KMS-11 (cell line): Measurements from ENCODE around the gene GRM2.

Experiments
- H2AFZ ChIP-seq: fragments of 200-600 bp; sonication (generic); 2 replicates; pipeline ENCODE4 v1.6.1; 2016; ENCODE audit warnings: antibody characterized with exemption, mixed run types, low read depth
- H3K27ac ChIP-seq: fragments of 200-600 bp; sonication (generic); 2 replicates; pipeline ENCODE4 v1.6.1; 2016; ENCODE audit warnings: mild to moderate bottlenecking, mixed run types
- H3K27me3 ChIP-seq: fragments of 200-600 bp; sonication (generic); 2 replicates; pipeline ENCODE4 v1.6.1; 2017; ENCODE audit warnings: mild to moderate bottlenecking, low read depth, mixed run types, moderate library complexity; ENCODE audit not compliant: insufficient read depth
- H3K36me3 ChIP-seq: fragments of 200-600 bp; sonication (generic); 2 replicates; pipeline ENCODE4 v1.6.1; 2017; ENCODE audit warnings: mild to moderate bottlenecking, mixed run types; ENCODE audit not compliant: insufficient read depth
- H3K4me1 ChIP-seq: fragments of 200-600 bp; sonication (generic); 2 replicates; pipeline ENCODE4 v1.6.1; 2016; ENCODE audit warnings: mild to moderate bottlenecking, low read depth, mixed run types; ENCODE audit not compliant: poor library complexity, severe bottlenecking
- H3K4me2 ChIP-seq: fragments of 200-600 bp; sonication (generic); 2 replicates; pipeline ENCODE4 v1.7.0; 2016; ENCODE audit warnings: mild to moderate bottlenecking, mixed run types
- H3K4me3 ChIP-seq: fragments of 200-600 bp; sonication (generic); IDR thresholded peaks from 2 replicates; pipeline ENCODE4 v1.6.1; 2017; ENCODE audit warnings: low read depth, low read length, mixed read lengths; ENCODE audit not compliant: insufficient read depth
- H3K79me2 ChIP-seq: fragments of 200-600 bp; sonication (generic); 2 replicates; pipeline ENCODE4 v1.6.1; 2016; ENCODE audit warnings: low read depth, mixed run types; ENCODE audit not compliant: insufficient read depth
- H3K9ac ChIP-seq: fragments of 200-600 bp; sonication (generic); 2 replicates; pipeline ENCODE4 v1.6.1; 2016; ENCODE audit warnings: mild to moderate bottlenecking, mixed run types
- H4K20me1 ChIP-seq: fragments of 200-600 bp; sonication (generic); 2 replicates; pipeline ENCODE4 v1.6.1; 2016; ENCODE audit warnings: mild to moderate bottlenecking, mixed run types; ENCODE audit not compliant: insufficient read depth
- TF ChIP-seq, protein P1 (sequence below): fragments of 200-600 bp; sonication (generic); conservative IDR thresholded peaks from 2 replicates; pipeline ENCODE4 v1.6.1; 2017; ENCODE audit warnings: low read depth, mild to moderate bottlenecking, antibody characterized with exemption, low read length, moderate library complexity, mixed read lengths

Gene GRM2

DNA sequence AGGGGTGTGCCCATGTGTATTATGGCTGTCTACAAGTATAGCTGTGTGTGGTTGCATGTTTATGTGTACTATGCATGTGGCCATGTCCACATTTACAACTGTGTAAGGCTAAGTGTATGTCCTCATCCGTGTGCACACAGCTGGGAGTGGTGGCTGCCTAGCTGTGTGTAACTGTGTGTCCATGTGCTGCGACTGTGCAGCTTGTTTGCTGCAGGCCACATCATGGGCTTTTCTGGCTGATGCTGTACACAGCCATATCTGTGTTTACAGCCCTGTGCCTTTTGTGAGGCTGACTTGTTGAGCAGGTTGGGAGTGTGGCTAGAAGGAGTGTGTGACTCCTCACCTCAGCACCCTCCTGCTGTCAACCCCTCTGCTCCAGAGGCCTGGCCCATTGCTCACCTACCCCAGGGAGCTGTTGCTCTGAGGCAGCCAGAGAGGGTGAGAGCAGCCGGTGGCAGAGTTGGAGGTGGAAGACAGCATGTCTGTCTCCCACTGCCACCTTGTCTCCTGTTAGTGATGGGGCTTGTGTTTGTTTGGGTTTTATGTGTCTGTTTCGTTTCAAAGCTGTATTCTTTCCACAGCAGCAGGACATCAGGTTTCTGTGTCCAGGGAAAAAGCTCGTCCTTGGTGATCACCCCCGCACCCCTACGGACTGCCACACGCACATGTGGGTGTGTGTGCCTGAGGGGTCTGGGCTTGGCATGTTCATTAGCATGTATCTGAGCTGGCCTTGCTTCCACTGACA is 1.4 kb upstream of the GRM2 start:
- Histone ChIP-seq H3K9ac (no peak overlapping the region), H4K20me1 (no peaks in the 10 kb centered on the region), H2AFZ (no peak overlapping the region), H3K36me3 (no peaks in the 10 kb centered on the region), H3K4me3 (no peak overlapping the region), H3K4me1 (no peaks in the 10 kb centered on the region), H3K27me3 (no peaks in the 10 kb centered on the region), H3K79me2 (no peaks in the 10 kb centered on the region), H3K4me2 (no peak overlapping the region), H3K27ac (no peak overlapping the region)
- TF ChIP-seq, protein P1, sequence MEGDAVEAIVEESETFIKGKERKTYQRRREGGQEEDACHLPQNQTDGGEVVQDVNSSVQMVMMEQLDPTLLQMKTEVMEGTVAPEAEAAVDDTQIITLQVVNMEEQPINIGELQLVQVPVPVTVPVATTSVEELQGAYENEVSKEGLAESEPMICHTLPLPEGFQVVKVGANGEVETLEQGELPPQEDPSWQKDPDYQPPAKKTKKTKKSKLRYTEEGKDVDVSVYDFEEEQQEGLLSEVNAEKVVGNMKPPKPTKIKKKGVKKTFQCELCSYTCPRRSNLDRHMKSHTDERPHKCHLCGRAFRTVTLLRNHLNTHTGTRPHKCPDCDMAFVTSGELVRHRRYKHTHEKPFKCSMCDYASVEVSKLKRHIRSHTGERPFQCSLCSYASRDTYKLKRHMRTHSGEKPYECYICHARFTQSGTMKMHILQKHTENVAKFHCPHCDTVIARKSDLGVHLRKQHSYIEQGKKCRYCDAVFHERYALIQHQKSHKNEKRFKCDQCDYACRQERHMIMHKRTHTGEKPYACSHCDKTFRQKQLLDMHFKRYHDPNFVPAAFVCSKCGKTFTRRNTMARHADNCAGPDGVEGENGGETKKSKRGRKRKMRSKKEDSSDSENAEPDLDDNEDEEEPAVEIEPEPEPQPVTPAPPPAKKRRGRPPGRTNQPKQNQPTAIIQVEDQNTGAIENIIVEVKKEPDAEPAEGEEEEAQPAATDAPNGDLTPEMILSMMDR, result no peak

DNA sequence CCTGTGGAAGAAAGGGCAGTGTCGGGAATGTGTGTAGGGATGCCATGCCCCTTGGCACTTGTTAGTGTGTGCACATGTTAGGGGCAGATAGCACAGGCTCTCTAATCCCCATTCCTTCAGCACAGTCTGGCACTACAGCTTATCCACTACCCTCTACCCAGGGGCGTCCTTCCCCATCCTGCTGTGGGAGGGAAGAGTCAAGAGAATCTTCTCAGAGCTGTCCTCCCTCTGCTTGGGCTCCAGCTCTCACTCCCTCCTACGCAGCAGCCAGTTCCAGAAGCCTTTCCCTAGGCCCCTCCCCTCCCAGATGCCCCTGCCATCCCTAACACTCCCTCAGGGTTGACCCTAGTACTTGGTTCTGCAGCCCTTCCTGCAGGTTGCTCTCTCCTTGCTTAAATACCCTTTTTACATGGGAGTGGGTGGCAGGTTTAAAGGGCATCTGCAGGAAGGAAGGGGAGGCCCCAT is 815 bp upstream of the GRM2 start:
- Histone ChIP-seq H4K20me1 (no peaks in the 10 kb centered on the region), H3K4me2 (no peak overlapping the region), H2AFZ (no peak overlapping the region), H3K79me2 (no peaks in the 10 kb centered on the region), H3K27ac (no peak overlapping the region), H3K4me1 (no peaks in the 10 kb centered on the region), H3K36me3 (no peaks in the 10 kb centered on the region), H3K27me3 (no peaks in the 10 kb centered on the region), H3K4me3 (no peak overlapping the region), H3K9ac (no peak overlapping the region)
- TF ChIP-seq, protein P1, result no peak

DNA sequence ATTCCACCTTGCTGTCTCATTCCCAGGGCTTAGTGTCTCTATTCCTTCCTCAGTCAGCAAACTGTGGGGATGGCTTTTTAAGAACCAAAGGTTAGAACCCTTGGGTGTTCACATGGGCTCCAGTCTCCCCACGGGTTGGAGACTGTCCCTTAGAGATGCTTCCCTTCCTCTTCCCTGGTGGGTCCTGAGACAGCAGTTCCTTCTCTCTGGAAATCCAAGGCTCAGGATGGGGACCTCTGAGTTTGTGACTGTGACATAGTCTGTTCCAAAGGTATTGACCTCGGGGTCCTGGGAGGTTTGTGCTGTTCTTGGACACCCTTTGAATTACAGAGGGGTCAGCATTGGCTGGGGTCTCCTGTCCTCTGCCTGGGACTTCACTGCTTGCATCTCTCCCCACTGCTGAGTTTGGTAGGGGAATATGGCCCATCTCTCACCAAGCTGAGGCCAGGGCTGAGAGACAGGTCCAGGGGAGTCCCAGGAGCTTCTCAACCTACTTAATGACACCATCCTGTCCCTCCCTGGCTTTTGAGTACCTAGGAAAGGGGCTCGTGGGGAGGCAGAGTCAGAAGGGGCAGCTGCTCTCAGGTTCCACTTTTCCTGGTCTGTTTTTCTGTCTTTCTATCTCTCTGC is 1.5 kb downstream of the GRM2 start:
- H3K4me3 ChIP-seq, result no peak overlapping the region
- H2AFZ ChIP-seq, result no peak overlapping the region
- H3K27ac ChIP-seq, result no peak overlapping the region
- H3K36me3 ChIP-seq, result no peaks in the 10 kb centered on the region
- TF ChIP-seq, protein P1, result no peak
- no peaks in the 10 kb centered on the region for H3K79me2 ChIP-seq
- no peak overlapping the region for H3K4me2 ChIP-seq
- no peaks in the 10 kb centered on the region for H3K27me3 ChIP-seq
- no peak overlapping the region for H3K9ac ChIP-seq
- no peaks in the 10 kb centered on the region for H4K20me1 ChIP-seq
- H3K4me1 ChIP-seq, result no peaks in the 10 kb centered on the region

DNA sequence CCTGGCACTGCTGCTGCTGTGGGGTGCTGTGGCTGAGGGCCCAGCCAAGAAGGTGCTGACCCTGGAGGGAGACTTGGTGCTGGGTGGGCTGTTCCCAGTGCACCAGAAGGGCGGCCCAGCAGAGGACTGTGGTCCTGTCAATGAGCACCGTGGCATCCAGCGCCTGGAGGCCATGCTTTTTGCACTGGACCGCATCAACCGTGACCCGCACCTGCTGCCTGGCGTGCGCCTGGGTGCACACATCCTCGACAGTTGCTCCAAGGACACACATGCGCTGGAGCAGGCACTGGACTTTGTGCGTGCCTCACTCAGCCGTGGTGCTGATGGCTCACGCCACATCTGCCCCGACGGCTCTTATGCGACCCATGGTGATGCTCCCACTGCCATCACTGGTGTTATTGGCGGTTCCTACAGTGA is 2.1 kb downstream of the GRM2 start:
- Histone ChIP-seq H3K27me3 (no peaks in the 10 kb centered on the region), H3K4me1 (no peaks in the 10 kb centered on the region), H3K9ac (no peak overlapping the region), H2AFZ (no peak overlapping the region), H3K79me2 (no peaks in the 10 kb centered on the region), H3K4me2 (no peak overlapping the region), H3K4me3 (no peak overlapping the region), H3K27ac (no peak overlapping the region), H4K20me1 (no peaks in the 10 kb centered on the region), H3K36me3 (no peaks in the 10 kb centered on the region)
- TF ChIP-seq, protein P1, result no peak
